ENCODE measurements around the gene FGF4.

FGF4 gene

GRCh38 chr11:69726019-69726418 is 49.1 kb downstream of the FGF4 start:
- no peak for DNase-seq (ENCODE audit: low read depth)

- no peak for DNase-seq (ENCODE audit: low read depth)
Observed at GRCh38 chr11:69721745-69722144, 53.4 kb downstream of the FGF4 start.

- DNase-seq (ENCODE audit: low read depth): no peak
Observed at GRCh38 chr11:69721106-69721505, 54.0 kb downstream of the FGF4 start.
